CD14-positive monocyte (primary cell): Measurements from ENCODE around the gene NDUFC2. TPM values are rescaled to one million over a fixed set of nuclear protein-coding genes. Genes with fewer than 3 reads are reported as not detected.

Experiments used
- DNase-seq, 3 donors: peaks; one replicate each; pipeline ENCODE4 v3.0.0-alpha.2; 2011 to 2022
- H2AFZ ChIP-seq: 2 replicates; pipeline ENCODE4 v1.6.0; 2012; ENCODE audit warnings: mild to moderate bottlenecking, low read depth, low read length, inconsistent platforms; ENCODE audit not compliant: insufficient read depth, poor library complexity, severe bottlenecking
- H3K27ac ChIP-seq, 2 donors: 1 replicate in 1 of 2; 2 replicates in 1 of 2; pipeline ENCODE4 v1.5.1; 2012 to 2013; ENCODE audit warnings: low read length in 2 of 2, control low read depth in 1 of 2, inconsistent platforms in 1 of 2, low read depth in 1 of 2, mild to moderate bottlenecking in 1 of 2
- H3K27me3 ChIP-seq, 2 donors: one replicate each; pipeline versions ENCODE4 v1.6.0 to v1.6.1; 2011 to 2013; ENCODE audit warnings: low read length in 2 of 2; ENCODE audit not compliant: control insufficient read depth in 2 of 2, insufficient read depth in 2 of 2
- H3K36me3 ChIP-seq, 2 donors: replicated peaks in 1 of 2; 1 replicate in 1 of 2; 2 replicates in 1 of 2; pipeline versions ENCODE4 v1.5.1 to v1.6.1; 2012 to 2013; ENCODE audit warnings: low read length in 2 of 2, control low read depth in 1 of 2, inconsistent platforms in 1 of 2, mild to moderate bottlenecking in 1 of 2; ENCODE audit not compliant: insufficient read depth in 2 of 2, control insufficient read depth in 1 of 2
- H3K4me1 ChIP-seq, 2 donors: 1 replicate in 1 of 2; 2 replicates in 1 of 2; pipeline versions ENCODE4 v1.5.1 to v1.6.1; 2012 to 2013; ENCODE audit warnings: low read length in 2 of 2, control low read depth in 1 of 2, inconsistent platforms in 1 of 2, mild to moderate bottlenecking in 1 of 2, moderate library complexity in 1 of 2; ENCODE audit not compliant: insufficient read depth in 2 of 2, control insufficient read depth in 1 of 2
- H3K4me2 ChIP-seq: replicated peaks from 2 replicates; pipeline ENCODE3; 2012; ENCODE audit warnings: low read length, moderate library complexity, mild to moderate bottlenecking; ENCODE audit not compliant: poor library complexity, severe bottlenecking; ENCODE audit errors: extremely low read depth
- H3K4me3 ChIP-seq, 3 experiments: fragments of 200-600 bp in 1 of 3; sonication (generic) in 1 of 3; replicated peaks in 1 of 3; 1 replicate in 2 of 3; 2 replicates in 1 of 3; pipeline ENCODE4 v1.5.1; 2011 to 2013; ENCODE audit warnings: low read length in 3 of 3, mild to moderate bottlenecking in 3 of 3, control low read depth in 2 of 3, low read depth in 2 of 3, inconsistent platforms in 1 of 3, moderate library complexity in 1 of 3
- H3K79me2 ChIP-seq: 2 replicates; pipeline ENCODE4 v1.6.0; 2012; ENCODE audit warnings: mild to moderate bottlenecking, control low read depth, inconsistent platforms, low read length, moderate library complexity; ENCODE audit not compliant: insufficient read depth
- H3K9ac ChIP-seq: 2 replicates; pipeline ENCODE4 v1.6.0; 2017; ENCODE audit warnings: low read length, mild to moderate bottlenecking; ENCODE audit not compliant: insufficient read depth, poor library complexity, severe bottlenecking
- H3K9me3 ChIP-seq, 2 donors: replicated peaks in 1 of 2; 1 replicate in 1 of 2; 2 replicates in 1 of 2; pipeline versions ENCODE4 v1.5.1 to v1.6.1; 2012 to 2013; ENCODE audit warnings: low read length in 2 of 2, control low read depth in 1 of 2; ENCODE audit not compliant: control insufficient read depth in 1 of 2, insufficient read depth in 1 of 2
- H4K20me1 ChIP-seq: 2 replicates; pipeline ENCODE4 v1.6.0; 2012; ENCODE audit warnings: mild to moderate bottlenecking, low read length, control low read depth, moderate library complexity; ENCODE audit not compliant: insufficient read depth
- H3K27ac Mint-ChIP-seq, 7 donors: one replicate each; pipeline ENCODE4 v1.8.0; 2020; ENCODE audit warnings: mild to moderate bottlenecking in 7 of 7, mixed read lengths in 7 of 7, moderate library complexity in 6 of 7, inconsistent platforms in 2 of 7
- H3K27me3 Mint-ChIP-seq, 3 donors: one replicate each; pipeline ENCODE4 v1.8.0; 2021 to 2022; ENCODE audit warnings: low read depth in 3 of 3, mild to moderate bottlenecking in 3 of 3, mixed read lengths in 3 of 3, moderate library complexity in 3 of 3, inconsistent platforms in 1 of 3
- H3K36me3 Mint-ChIP-seq, 2 donors: one replicate each; pipeline ENCODE4 v1.8.0; 2020; ENCODE audit warnings: mixed read lengths in 2 of 2, inconsistent platforms in 1 of 2, mild to moderate bottlenecking in 1 of 2
- H3K4me1 Mint-ChIP-seq: one replicate; pipeline ENCODE4 v1.8.0; 2020; ENCODE audit warnings: mild to moderate bottlenecking, mixed read lengths
- H3K4me3 Mint-ChIP-seq, 2 donors: one replicate each; pipeline ENCODE4 v1.8.0; 2020; ENCODE audit warnings: mild to moderate bottlenecking in 2 of 2, mixed read lengths in 2 of 2, moderate library complexity in 1 of 2
- H3K9me3 Mint-ChIP-seq, 7 donors: one replicate each; pipeline ENCODE4 v1.8.0; 2020 to 2022; ENCODE audit warnings: mixed read lengths in 7 of 7, mild to moderate bottlenecking in 6 of 7, moderate library complexity in 6 of 7, inconsistent platforms in 2 of 7
- WGBS: methylation state at CpG from one replicate; pipeline ENCODE4 v1.1.5; 2013; ENCODE audit warnings: missing lambda C conversion rate; ENCODE audit not compliant: insufficient coverage; 5-methylcytosine and 5-hydroxymethylcytosine counted together
- intact Hi-C, 2 donors: fragments of 100-400 bp; cut with micrococcal nuclease; formaldehyde crosslinking; loops; one replicate each; pipeline versions ENCODE4 v1.15.0 to v1.15.1; 2023
- polyA plus RNA-seq, 3 donors: library from polyadenylated mRNA; depleted of rRNA in 1 of 3; unstranded in 2 of 3; stranded (reverse) in 1 of 3; fragments of 300-500 nt in 2 of 3; fragments of >200 nt in 1 of 3; fragmentation: Illumina TruSeq in 2 of 3; gene quantifications; 1 replicate in 2 of 3; 2 replicates in 1 of 3; pipeline ENCODE4 v1.2.3, GENCODE V29; 2012 to 2021
- TF ChIP-seq, protein P1 (sequence below): fragments of 200-600 bp; IDR thresholded peaks from one replicate; pipeline ENCODE4 v1.8.0; 2022; ENCODE audit warnings: antibody characterized with exemption, mild to moderate bottlenecking

Gene NDUFC2
- polyA plus RNA-seq, 3 donors: 47.7 to 219 (median 209) TPM

DNA sequence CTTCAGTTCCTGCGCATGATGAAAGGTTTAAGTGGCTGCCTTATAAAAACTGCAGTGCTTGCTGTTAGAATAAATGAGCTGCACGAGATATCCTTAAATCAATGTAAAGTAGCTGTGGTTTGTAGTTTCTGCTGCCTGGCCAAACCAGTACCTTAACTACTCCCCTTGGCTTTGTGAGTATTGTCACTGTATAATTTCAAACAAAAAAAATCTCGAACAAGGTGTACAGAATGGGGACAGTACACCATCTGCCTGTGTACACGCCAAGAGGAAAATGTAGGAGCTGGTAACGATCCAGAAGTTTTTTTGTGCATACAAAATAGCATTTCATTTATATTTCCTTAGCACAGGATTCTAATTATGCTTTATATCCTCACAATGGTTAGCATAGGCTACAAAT lies 20.6 kb upstream of the NDUFC2 start:
- Histone ChIP-seq H3K27ac (no peak overlapping the region), H3K36me3 (peaks cover 34 to 58% of the 10 kb centered on the region in 2 donors), H3K9me3 (no peaks in the 10 kb centered on the region), H4K20me1 (no peaks in the 10 kb centered on the region), H3K4me3 (no peak overlapping the region), H3K27me3 (no peaks in the 10 kb centered on the region), H3K79me2 (no peaks in the 10 kb centered on the region), H3K9ac (no peak overlapping the region), H2AFZ (no peak overlapping the region), H3K4me2 (no peak overlapping the region), H3K4me1 (no peaks in the 10 kb centered on the region)
- H3K9me3 Mint-ChIP-seq: no peaks in the 10 kb centered on the region
- no peak overlapping the region for H3K27ac Mint-ChIP-seq
- no peaks in the 10 kb centered on the region for H3K27me3 Mint-ChIP-seq
- peaks cover 4% of the 10 kb centered on the region for H3K4me1 Mint-ChIP-seq
- H3K36me3 Mint-ChIP-seq: peaks cover 36 to 59% of the 10 kb centered on the region in 2 donors
- TF ChIP-seq, protein P1, sequence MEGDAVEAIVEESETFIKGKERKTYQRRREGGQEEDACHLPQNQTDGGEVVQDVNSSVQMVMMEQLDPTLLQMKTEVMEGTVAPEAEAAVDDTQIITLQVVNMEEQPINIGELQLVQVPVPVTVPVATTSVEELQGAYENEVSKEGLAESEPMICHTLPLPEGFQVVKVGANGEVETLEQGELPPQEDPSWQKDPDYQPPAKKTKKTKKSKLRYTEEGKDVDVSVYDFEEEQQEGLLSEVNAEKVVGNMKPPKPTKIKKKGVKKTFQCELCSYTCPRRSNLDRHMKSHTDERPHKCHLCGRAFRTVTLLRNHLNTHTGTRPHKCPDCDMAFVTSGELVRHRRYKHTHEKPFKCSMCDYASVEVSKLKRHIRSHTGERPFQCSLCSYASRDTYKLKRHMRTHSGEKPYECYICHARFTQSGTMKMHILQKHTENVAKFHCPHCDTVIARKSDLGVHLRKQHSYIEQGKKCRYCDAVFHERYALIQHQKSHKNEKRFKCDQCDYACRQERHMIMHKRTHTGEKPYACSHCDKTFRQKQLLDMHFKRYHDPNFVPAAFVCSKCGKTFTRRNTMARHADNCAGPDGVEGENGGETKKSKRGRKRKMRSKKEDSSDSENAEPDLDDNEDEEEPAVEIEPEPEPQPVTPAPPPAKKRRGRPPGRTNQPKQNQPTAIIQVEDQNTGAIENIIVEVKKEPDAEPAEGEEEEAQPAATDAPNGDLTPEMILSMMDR: no peak
- H3K4me3 Mint-ChIP-seq: no peak overlapping the region
- intact Hi-C loops: no loop called here
- WGBS: 100% methylated on average over 1 of the region's 5 CpGs
- no peak for DNase-seq

DNA sequence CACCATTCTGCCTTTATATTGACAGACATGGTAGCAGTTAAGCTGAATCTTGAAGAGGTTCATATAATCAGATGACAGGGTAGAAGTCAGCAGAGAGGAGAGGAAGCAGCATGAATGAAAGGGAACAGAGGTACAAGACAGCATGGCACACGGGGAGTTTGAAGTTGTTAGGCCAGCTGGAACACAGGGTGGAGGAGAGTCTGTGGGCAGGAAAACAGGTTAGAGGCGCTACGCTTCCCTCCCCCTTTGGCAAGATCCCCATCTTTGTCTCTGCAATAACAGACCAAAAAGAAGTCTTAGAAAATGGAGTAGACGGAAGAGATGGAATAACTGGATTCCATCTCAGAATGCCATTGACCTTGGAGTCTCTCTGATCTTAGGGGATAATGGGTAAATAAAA lies 20.0 kb upstream of the NDUFC2 start:
- Histone ChIP-seq H3K4me3 (no peak overlapping the region), H3K4me2 (no peak overlapping the region), H2AFZ (no peak overlapping the region), H3K9me3 (no peaks in the 10 kb centered on the region), H3K4me1 (no peaks in the 10 kb centered on the region), H3K27me3 (no peaks in the 10 kb centered on the region), H3K79me2 (no peaks in the 10 kb centered on the region), H3K9ac (no peak overlapping the region), H4K20me1 (no peaks in the 10 kb centered on the region), H3K36me3 (peaks cover 31 to 64% of the 10 kb centered on the region in 2 donors), H3K27ac (no peak overlapping the region)
- Mint-ChIP-seq H3K9me3 (no peaks in the 10 kb centered on the region), H3K27ac (no peak overlapping the region), H3K4me3 (no peak overlapping the region), H3K36me3 (peaks cover 39 to 61% of the 10 kb centered on the region in 2 donors), H3K27me3 (no peaks in the 10 kb centered on the region), H3K4me1 (peaks cover 4% of the 10 kb centered on the region)
- 100% methylated on average over 2 of the region's 4 CpGs for WGBS
- no peak for DNase-seq
- intact Hi-C loops: no loop called here
- TF ChIP-seq, protein P1: no peak
